Right lobe of liver (tissue), 6 donors: Measurements from ENCODE around the gene ATP10A. TPM values are rescaled to one million over a fixed set of nuclear protein-coding genes. Genes with fewer than 3 reads are reported as not detected.
A peak's percentile ranks its signal among the peaks of the same experiment; 100 is the strongest.

Experiments
- ATAC-seq, 4 donors: fragments of 200-7000 bp; cut with Tn5 transposase; one replicate each; pipeline ENCODE4 v1.9.1; 2020; ENCODE audit warnings: mild to moderate bottlenecking in 4 of 4, moderate library complexity in 4 of 4
- DNase-seq, 3 donors: peaks; one replicate each; pipeline ENCODE4 v3.0.0-alpha.2; 2020
- H3K27ac ChIP-seq, 3 donors: fragments of 200-600 bp; one replicate each; pipeline ENCODE4 v1.8.0; 2022
- H3K27me3 ChIP-seq, 2 donors: fragments of 200-600 bp; one replicate each; pipeline ENCODE4 v1.8.0; 2022
- H3K36me3 ChIP-seq, 4 donors: fragments of 200-600 bp; sonication (generic) in 1 of 4; one replicate each; pipeline versions ENCODE4 v1.5.1 to v1.8.0; 2017 to 2022; ENCODE audit warnings: control low read depth in 1 of 4
- H3K4me1 ChIP-seq, 4 donors: fragments of 200-600 bp; sonication (generic) in 1 of 4; one replicate each; pipeline versions ENCODE4 v1.5.1 to v1.8.0; 2017 to 2022; ENCODE audit warnings: control low read depth in 1 of 4
- H3K4me3 ChIP-seq, 3 donors: fragments of 200-600 bp; one replicate each; pipeline ENCODE4 v1.8.0; 2022
- H3K9me3 ChIP-seq, 4 donors: fragments of 200-600 bp; sonication (generic) in 1 of 4; one replicate each; pipeline versions ENCODE4 v1.5.1 to v1.8.0; 2017 to 2022; ENCODE audit warnings: control low read depth in 1 of 4
- POLR2A ChIP-seq: fragments of 450-650 bp; IDR thresholded peaks from one replicate; pipeline ENCODE4 v1.6.1; 2017; ENCODE audit warnings: antibody characterized with exemption, mild to moderate bottlenecking
- WGBS: methylation state at CpG from one replicate; pipeline ENCODE4 v1.1.6; 2018; ENCODE audit warnings: low coverage, low lambda C conversion rate; ENCODE audit not compliant: insufficient coverage; ENCODE audit errors: missing lambda C conversion rate; 5-methylcytosine and 5-hydroxymethylcytosine counted together
- intact Hi-C, 2 donors: fragments of 100-400 bp; cut with DNase I; formaldehyde crosslinking; loops; one replicate each; pipeline versions ENCODE4 v1.11.2 to v1.14.1; 2022
- total RNA-seq, 6 experiments: library from RNA; depleted of rRNA in 2 of 6; stranded (reverse); fragments of >200 nt in 2 of 6; fragmentation: NEBNext Ultra II Directional in 3 of 6; extraction: Animal tissue kit (Norgen Biotek cat#: 25700) in 3 of 6; gene quantifications; one replicate each; pipeline versions ENCODE4 v1.1.0 to v1.2.4, GENCODE V29; 2016 to 2023
- TF ChIP-seq, protein P1 (sequence below), 4 donors: fragments of 200-600 bp in 3 of 4; fragments of 450-650 bp in 1 of 4; IDR thresholded peaks; one replicate each; pipeline versions ENCODE4 v1.5.1 to v1.8.0; 2016 to 2022; ENCODE audit warnings: antibody characterized with exemption in 4 of 4, mild to moderate bottlenecking in 2 of 4
- donor health status: DM: no; HTN: yes; CAD: no.
- donor health status: DM: no; HTN: no; CAD: no.
- donor health status: DM: no; HTN: no; CAD: no.
- donor health status: DM: no; HTN: yes; CAD: no.
- donor health status: DM: no; HTN: yes; CAD: no.

Gene ATP10A
- total RNA-seq, 6 experiments from 2014 or later: 0.15 to 1.00 (median 0.34) TPM

GRCh38 chr15:25724899-25725298 is 138.2 kb downstream of the ATP10A start:
- intact Hi-C loops: no loop called here
- 62% methylated on average over 6 of the region's 7 CpGs for WGBS
- H3K27ac ChIP-seq: no peak overlapping the region
- TF ChIP-seq, protein P1, sequence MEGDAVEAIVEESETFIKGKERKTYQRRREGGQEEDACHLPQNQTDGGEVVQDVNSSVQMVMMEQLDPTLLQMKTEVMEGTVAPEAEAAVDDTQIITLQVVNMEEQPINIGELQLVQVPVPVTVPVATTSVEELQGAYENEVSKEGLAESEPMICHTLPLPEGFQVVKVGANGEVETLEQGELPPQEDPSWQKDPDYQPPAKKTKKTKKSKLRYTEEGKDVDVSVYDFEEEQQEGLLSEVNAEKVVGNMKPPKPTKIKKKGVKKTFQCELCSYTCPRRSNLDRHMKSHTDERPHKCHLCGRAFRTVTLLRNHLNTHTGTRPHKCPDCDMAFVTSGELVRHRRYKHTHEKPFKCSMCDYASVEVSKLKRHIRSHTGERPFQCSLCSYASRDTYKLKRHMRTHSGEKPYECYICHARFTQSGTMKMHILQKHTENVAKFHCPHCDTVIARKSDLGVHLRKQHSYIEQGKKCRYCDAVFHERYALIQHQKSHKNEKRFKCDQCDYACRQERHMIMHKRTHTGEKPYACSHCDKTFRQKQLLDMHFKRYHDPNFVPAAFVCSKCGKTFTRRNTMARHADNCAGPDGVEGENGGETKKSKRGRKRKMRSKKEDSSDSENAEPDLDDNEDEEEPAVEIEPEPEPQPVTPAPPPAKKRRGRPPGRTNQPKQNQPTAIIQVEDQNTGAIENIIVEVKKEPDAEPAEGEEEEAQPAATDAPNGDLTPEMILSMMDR (IDR thresholded peaks at IDR 0.05): no peak
- TF ChIP-seq POLR2A: no peak
- H3K36me3 ChIP-seq: no peaks in the 10 kb centered on the region
- H3K27me3 ChIP-seq: no peaks in the 10 kb centered on the region
- H3K4me3 ChIP-seq: no peak overlapping the region
- no peaks in the 10 kb centered on the region for H3K4me1 ChIP-seq
- no peak for ATAC-seq
- no peaks in the 10 kb centered on the region for H3K9me3 ChIP-seq
- DNase-seq: peak in 1 of 3 donors; percentile 5

- Histone ChIP-seq H3K36me3 (no peaks in the 10 kb centered on the region), H3K9me3 (no peaks in the 10 kb centered on the region), H3K4me1 (no peaks in the 10 kb centered on the region), H3K27me3 (no peaks in the 10 kb centered on the region), H3K27ac (no peak overlapping the region), H3K4me3 (no peak overlapping the region)
- WGBS: 66% methylated on average over 6 of the region's 8 CpGs
- intact Hi-C loops: no loop called here
- DNase-seq: no peak
- TF ChIP-seq, protein P1 (IDR thresholded peaks at IDR 0.05): no peak
- TF ChIP-seq POLR2A: no peak
- no peak for ATAC-seq
Measured at GRCh38 chr15:25721605-25721955, 141.5 kb downstream of the ATP10A start.

DNA sequence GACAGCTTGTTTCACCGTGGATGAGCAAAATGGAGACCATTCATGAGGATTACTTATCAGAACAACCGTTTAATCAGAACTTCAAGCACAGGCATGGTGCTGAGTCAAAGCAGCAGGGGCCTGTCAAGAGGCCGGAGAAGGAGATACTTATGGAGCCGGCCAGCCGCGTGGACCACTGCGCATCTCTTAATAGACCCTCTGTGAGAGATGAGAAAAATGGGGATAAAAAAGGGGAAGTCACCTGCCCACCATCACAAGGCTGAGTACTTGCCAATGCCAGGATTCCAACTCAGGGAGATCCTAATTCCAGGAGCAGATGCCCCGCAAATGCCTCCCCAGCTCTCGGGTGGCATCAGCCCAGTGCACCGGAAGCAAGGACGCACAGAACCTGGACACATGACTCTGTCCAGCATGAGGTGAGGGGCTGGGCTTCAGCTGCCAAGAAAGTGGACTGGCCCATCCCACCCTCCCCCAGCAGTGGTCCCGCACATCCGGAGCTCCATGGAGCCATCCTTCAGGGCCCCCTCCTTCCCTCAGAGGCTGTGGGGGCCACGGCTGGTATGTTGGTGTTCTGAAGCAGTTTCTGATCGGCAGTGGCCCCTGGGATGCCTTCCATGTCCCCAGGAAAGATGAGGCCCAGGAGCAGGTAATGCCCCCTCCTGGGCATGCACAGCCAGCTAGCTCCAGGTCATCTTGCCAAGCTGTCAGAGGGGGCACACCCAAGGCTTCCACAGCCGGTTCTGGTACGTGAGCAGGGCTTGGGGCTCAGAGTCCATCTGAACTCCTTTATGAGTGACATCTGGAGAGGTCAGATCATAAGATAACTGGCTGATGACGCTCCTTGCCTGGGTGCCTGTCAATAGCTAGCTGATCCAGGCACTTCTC is 143.8 kb downstream of the ATP10A start:
- WGBS: 64% methylated on average over 10 of the region's 18 CpGs
- TF ChIP-seq, protein P1 (IDR thresholded peaks at IDR 0.05): no peak
- no peak for TF ChIP-seq POLR2A
- intact Hi-C loops: no loop called here
- Histone ChIP-seq H3K4me1 (no peaks in the 10 kb centered on the region), H3K36me3 (no peaks in the 10 kb centered on the region), H3K9me3 (no peaks in the 10 kb centered on the region), H3K27ac (no peak overlapping the region), H3K27me3 (no peaks in the 10 kb centered on the region), H3K4me3 (no peak overlapping the region)
- ATAC-seq (no peak), DNase-seq (no peak)

- no peaks in the 10 kb centered on the region for H3K9me3 ChIP-seq
- H3K27ac ChIP-seq: no peak overlapping the region
- ATAC-seq: peak in 1 of 4 donors; percentile 22
- 76% methylated on average over 4 of the region's 8 CpGs for WGBS
- intact Hi-C loops: no loop called here
- TF ChIP-seq POLR2A: no peak
- TF ChIP-seq, protein P1 (IDR thresholded peaks at IDR 0.05): no peak
- no peaks in the 10 kb centered on the region for H3K4me1 ChIP-seq
- no peaks in the 10 kb centered on the region for H3K27me3 ChIP-seq
- no peaks in the 10 kb centered on the region for H3K36me3 ChIP-seq
- H3K4me3 ChIP-seq: no peak overlapping the region
- DNase-seq: no peak
Measured at GRCh38 chr15:25718597-25718996, 144.5 kb downstream of the ATP10A start.
